Measurements from ENCODE around the gene ONECUT3.

DNA sequence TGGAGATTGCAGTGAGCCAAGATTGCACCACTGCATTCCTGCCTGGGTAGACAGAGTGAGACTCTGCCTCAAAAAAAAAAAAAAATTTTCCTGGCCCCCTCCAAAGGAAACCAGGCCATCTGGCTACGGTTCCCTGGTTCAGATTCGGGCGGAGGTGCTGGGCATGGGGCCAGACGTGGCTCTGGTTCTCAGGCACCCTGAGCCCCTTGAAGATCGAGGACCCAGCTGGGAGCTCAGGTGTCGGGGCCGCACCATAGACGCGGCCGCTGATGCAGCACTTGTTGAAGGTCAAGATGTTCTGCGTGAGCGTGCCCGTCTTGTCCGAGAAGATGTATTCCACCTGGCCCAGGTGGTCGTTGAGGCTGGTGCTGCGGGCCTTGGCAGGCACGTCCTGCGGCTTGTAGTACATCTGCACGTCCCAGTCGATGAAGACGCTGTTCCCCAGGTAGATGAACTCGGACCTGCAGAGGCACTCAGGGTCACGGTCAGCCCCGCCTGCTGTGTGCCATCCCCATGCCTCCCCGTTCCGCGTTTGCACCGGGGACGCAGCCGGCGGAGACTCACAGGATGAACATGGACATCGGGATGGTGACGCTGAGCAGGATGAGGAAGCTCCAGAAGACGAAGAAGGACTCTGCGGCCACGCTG lies 46.5 kb downstream of the ONECUT3 start:
- no peak for TF ChIP-seq POLR2A (IDR thresholded peaks at IDR 0.05)
- TF ChIP-seq, protein P1, sequence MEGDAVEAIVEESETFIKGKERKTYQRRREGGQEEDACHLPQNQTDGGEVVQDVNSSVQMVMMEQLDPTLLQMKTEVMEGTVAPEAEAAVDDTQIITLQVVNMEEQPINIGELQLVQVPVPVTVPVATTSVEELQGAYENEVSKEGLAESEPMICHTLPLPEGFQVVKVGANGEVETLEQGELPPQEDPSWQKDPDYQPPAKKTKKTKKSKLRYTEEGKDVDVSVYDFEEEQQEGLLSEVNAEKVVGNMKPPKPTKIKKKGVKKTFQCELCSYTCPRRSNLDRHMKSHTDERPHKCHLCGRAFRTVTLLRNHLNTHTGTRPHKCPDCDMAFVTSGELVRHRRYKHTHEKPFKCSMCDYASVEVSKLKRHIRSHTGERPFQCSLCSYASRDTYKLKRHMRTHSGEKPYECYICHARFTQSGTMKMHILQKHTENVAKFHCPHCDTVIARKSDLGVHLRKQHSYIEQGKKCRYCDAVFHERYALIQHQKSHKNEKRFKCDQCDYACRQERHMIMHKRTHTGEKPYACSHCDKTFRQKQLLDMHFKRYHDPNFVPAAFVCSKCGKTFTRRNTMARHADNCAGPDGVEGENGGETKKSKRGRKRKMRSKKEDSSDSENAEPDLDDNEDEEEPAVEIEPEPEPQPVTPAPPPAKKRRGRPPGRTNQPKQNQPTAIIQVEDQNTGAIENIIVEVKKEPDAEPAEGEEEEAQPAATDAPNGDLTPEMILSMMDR (IDR thresholded peaks at IDR 0.05): no peak

Measured in lower leg skin (tissue), 3 donors.